Astrocyte (in vitro differentiated cells and primary cell): ENCODE results near the gene IL17B.

Experiments
- CTCF ChIP-seq: IDR thresholded peaks from 2 replicates; pipeline ENCODE4 v1.5.1; 2011; ENCODE audit warnings: low read depth, mild to moderate bottlenecking, inconsistent platforms, low read length, moderate library complexity; ENCODE audit not compliant: insufficient read depth
- EZH2 ChIP-seq: IDR thresholded peaks from 2 replicates; pipeline ENCODE4 v1.6.1; 2012; ENCODE audit warnings: mild to moderate bottlenecking, low read length, inconsistent platforms; ENCODE audit not compliant: insufficient read depth

GRCh38 chr5:149376104-149376503 is 3.0 kb downstream of the IL17B start:
- TF ChIP-seq CTCF (no peak), EZH2 (no peak)
